AG04449 (cell line): ENCODE results near the gene NAB1.
A peak's percentile ranks its signal among the peaks of the same experiment; 100 is the strongest.

Experiments
- CTCF ChIA-PET: fragments of 350-600 bp; formaldehyde crosslinking; extraction: SDS; loops from one replicate; lab custom pipeline; 2021; ENCODE audit warnings: antibody characterized with exemption; lab: Yijun Ruan, JAX
- POLR2A ChIA-PET: fragments of 400-600, 350-600 bp; formaldehyde crosslinking; extraction: SDS; loops from one replicate; lab custom pipeline; 2020; ENCODE audit warnings: antibody characterized with exemption, inconsistent platforms; lab: Yijun Ruan, JAX
- DNase-seq: peaks from one replicate; pipeline ENCODE4 v3.0.0-alpha.2; 2010; ENCODE audit warnings: low read depth, low spot score
- H3K4me3 ChIP-seq: 2 replicates; pipeline ENCODE4 v1.5.1; 2011; ENCODE audit warnings: low read depth, mild to moderate bottlenecking, control low read depth, low read length
- TF ChIP-seq, protein P1 (sequence below): IDR thresholded peaks from one replicate; pipeline ENCODE4 v1.5.1; 2011; ENCODE audit warnings: mild to moderate bottlenecking, moderate library complexity, low read length, control low read depth, inconsistent platforms; ENCODE audit not compliant: insufficient read depth; ENCODE audit errors: missing control alignments

NAB1 gene

DNA sequence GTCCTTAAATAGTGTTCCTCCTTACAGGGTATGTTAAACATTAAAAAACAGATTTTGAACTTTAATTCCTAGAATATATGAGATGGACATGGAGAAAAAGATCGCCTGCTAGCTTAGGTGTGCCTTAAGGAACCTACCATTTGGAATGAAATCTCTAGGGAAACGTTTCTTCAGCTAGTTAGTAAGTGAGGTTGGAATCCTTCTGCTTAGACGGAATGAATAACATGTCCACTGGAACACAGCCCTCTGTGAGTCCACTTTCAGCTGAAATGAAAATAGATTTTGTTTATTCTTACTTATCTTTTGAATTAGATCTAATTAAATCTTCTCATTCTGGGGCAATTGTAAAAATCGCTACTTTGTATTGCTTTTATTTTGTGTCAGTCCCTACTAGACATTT, 28.4 kb downstream of the NAB1 start:
- POLR2A ChIA-PET = no interaction called here
- CTCF ChIA-PET = interaction anchor here (1.4 kb wide), 1 partner anchor 10 kb away, joined by 3 read pairs; no protein-coding TSS in a partner anchor
- TF ChIP-seq, protein P1, sequence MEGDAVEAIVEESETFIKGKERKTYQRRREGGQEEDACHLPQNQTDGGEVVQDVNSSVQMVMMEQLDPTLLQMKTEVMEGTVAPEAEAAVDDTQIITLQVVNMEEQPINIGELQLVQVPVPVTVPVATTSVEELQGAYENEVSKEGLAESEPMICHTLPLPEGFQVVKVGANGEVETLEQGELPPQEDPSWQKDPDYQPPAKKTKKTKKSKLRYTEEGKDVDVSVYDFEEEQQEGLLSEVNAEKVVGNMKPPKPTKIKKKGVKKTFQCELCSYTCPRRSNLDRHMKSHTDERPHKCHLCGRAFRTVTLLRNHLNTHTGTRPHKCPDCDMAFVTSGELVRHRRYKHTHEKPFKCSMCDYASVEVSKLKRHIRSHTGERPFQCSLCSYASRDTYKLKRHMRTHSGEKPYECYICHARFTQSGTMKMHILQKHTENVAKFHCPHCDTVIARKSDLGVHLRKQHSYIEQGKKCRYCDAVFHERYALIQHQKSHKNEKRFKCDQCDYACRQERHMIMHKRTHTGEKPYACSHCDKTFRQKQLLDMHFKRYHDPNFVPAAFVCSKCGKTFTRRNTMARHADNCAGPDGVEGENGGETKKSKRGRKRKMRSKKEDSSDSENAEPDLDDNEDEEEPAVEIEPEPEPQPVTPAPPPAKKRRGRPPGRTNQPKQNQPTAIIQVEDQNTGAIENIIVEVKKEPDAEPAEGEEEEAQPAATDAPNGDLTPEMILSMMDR = no peak

DNA sequence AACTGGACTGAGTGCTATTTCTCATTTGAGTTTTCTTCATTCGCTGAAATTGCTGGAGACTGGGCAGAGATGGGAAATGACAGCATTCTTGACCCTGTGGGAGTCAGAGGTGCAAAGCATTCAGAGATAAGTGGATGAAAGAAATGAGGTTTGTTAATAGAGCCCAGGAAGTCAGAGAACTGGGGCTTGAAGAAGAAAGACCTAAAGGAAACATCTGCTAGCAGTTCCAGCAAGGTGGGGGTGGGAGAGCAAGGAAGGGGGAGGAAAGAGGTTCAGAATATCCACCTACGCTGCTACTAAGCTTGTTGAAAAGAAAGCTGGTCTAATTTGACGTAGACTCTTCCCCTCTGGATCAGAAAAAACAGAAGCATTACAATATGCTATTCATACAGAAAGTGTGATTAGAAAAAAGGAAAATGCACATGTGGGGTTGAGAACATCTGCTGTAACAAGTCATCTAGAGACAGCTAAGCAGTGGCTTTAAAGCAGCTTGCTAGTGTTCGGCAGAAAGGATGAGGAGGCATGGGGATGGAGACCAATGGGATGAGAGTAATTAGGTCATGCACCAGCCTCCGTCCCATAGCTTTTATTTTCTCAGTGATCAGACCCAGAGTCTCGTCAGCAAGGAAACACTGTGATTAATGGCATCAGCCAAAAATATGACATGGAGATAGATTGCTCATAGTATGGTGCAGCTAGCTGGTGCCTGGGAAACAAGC, 29.7 kb downstream of the NAB1 start:
- TF ChIP-seq, protein P1 = no peak
- CTCF ChIA-PET = interaction anchor here (1.0 to 2.4 kb wide), 4 partner anchors 14 to 23 kb away, joined by 3 to 9 read pairs (median 4); no protein-coding TSS in a partner anchor
- DNase-seq = no peak
- POLR2A ChIA-PET = no interaction called here
- H3K4me3 ChIP-seq = no peak overlapping the region

More for the DNA sequence above, 28.4 kb downstream of the NAB1 start:
- DNase-seq = no peak
- H3K4me3 ChIP-seq = no peak overlapping the region

DNA sequence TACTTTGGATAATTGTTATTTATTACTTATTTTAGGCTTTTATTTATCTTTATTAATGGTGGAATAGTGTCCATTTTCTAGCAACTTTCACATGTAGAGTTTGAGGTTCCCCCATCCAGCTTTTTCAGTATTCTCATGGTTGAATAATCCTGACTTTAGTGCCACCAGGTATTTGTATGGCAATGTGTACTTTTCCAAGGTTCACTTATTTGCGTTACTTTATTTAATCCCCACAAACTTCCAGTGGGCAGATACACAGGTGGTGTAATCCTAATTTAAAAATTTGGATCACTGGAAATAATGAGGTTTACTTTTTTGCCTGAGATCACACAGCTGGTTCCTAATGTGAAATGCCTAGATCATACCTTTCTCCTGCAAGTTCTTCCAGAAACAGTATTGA, 30.5 kb downstream of the NAB1 start:
- DNase-seq = no peak
- ChIA-PET CTCF (interaction anchor here (0.9 to 2.4 kb wide), 6 partner anchors 13 to 26 kb away, joined by 3 to 9 read pairs (median 4); no protein-coding TSS in a partner anchor), POLR2A (no interaction called here)
- no peak overlapping the region for H3K4me3 ChIP-seq
- TF ChIP-seq, protein P1 = no peak

DNA sequence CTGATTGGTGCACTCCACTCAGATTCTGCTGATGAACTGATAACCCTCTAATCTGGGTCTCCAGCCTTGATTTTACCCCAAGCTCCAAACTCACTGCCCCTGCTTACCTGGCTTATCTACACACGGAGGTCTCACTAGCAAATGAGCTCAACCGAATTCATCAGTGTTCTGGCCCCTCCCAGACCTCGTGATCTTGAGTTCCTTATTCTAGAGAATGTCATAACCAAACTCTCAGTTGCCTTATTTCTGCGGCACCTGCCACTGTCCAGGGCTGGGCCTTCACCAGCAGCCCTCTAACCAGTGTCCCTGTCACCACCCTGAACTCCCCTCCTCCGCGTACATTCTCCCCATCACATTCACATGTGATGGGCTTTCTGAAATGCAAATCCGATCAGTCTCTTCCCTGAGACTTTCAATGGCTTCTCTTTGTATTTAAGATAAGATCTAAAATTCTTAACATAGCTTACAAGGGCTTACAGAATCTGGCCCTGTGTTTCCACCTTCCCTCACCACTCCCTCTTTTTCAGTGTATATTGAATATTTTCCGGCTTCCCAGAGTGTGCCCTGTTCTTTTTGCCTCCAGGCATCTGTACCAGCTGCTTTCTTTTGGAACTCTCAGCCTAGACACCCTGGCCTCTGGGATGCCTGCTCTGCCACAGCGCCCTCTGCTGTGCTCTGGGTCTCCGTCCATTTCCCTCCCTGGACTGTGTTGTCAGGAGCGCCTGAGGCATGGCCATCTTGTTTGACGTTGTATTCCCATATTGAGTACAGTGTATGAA, 31.1 kb downstream of the NAB1 start:
- ChIA-PET POLR2A (no interaction called here), CTCF (interaction anchor here (0.9 to 2.4 kb wide), 5 partner anchors 13 to 27 kb away, joined by 3 to 9 read pairs (median 3); no protein-coding TSS in a partner anchor)
- TF ChIP-seq, protein P1 = peak; percentile 11
- no peak overlapping the region for H3K4me3 ChIP-seq
- DNase-seq = no peak

DNA sequence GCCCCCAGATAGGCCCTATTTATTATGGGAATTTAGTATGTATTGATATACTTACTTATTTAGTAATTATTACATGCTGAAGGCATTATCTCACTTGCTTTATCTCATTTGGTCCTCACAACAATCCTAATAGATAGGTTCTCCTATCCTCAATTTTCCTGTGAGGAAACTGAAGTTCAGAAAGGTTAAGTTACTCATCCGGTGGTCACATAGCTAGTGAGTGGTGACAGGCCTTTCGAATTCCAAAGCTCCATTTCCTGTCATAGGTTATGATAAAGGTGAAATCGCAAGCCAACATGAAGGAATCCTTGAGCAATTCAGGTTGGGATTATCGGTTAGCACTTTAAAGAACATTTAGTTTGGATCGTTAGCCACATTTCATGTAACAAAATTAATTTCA, 33.3 kb downstream of the NAB1 start:
- ChIA-PET CTCF (no interaction called here), POLR2A (no interaction called here)
- DNase-seq = no peak
- TF ChIP-seq, protein P1 = no peak
- no peak overlapping the region for H3K4me3 ChIP-seq

DNA sequence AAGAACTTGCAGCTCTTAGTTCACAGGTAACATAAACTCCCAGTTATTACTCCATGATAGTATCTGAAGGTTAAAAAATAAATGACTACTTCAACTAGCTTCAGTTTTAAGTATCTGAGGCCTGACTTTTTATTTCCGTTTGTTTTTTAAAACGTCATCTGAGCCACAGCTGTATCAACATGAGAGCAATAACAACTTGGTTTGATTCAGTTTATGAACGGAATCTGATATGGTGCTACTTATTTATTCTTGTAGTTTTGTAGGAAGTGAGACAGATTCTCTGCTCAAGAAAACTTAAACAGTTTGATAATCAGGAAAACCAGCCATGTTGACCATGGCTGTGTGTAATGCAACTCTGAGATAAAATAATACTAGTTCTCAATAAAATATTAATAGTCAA, 34.9 kb downstream of the NAB1 start:
- DNase-seq = no peak
- CTCF ChIA-PET = interaction anchor here (1.5 kb wide), 1 partner anchor 10 kb away, joined by 6 read pairs; no protein-coding TSS in a partner anchor
- no peak overlapping the region for H3K4me3 ChIP-seq
- TF ChIP-seq, protein P1 = no peak
- POLR2A ChIA-PET = no interaction called here
